CD4-positive, alpha-beta T cell (primary cell): ENCODE data around the gene PSMB2. TPM values are rescaled to one million over a fixed set of nuclear protein-coding genes. Genes with fewer than 3 reads are reported as not detected.
A peak's percentile ranks its signal among the peaks of the same experiment; 100 is the strongest.

ENCODE experiments used
- ATAC-seq: fragments of 200-7000 bp; cut with Tn5 transposase; one replicate; pipeline ENCODE4 v1.10.0; 2022; ENCODE audit warnings: mild to moderate bottlenecking; ENCODE audit not compliant: poor library complexity
- CTCF ChIA-PET: fragments of 350-600 bp; sonication (Branson Sonifier 250); formaldehyde crosslinking; loops from one replicate; lab custom pipeline; 2021; ENCODE audit warnings: antibody characterized with exemption, inconsistent platforms; lab: Charles Lee
- POLR2A ChIA-PET: fragments of 350-600 bp; sonication (Branson Sonifier 250); formaldehyde crosslinking; loops from one replicate; lab custom pipeline; 2021; ENCODE audit warnings: antibody characterized with exemption, inconsistent platforms; lab: Charles Lee
- DNase-seq, 14 experiments: peaks; one replicate each; pipeline ENCODE4 v3.0.0-alpha.2; 2013 to 2020; ENCODE audit warnings: mixed read lengths in 2 of 14
- H3K27ac ChIP-seq, 2 donors: one replicate each; pipeline versions ENCODE4 v1.5.1 to v1.7.0; 2013; ENCODE audit warnings: low read length in 2 of 2, low read depth in 1 of 2, mild to moderate bottlenecking in 1 of 2
- H3K27me3 ChIP-seq, 2 experiments: 1 replicate in 1 of 2; 2 replicates in 1 of 2; pipeline versions ENCODE4 v1.6.1 to v1.7.0; 2013; ENCODE audit warnings: low read length in 2 of 2, control low read depth in 1 of 2, mild to moderate bottlenecking in 1 of 2, moderate library complexity in 1 of 2; ENCODE audit not compliant: insufficient read depth in 2 of 2, control insufficient read depth in 1 of 2
- H3K36me3 ChIP-seq: one replicate; pipeline ENCODE4 v1.6.1; 2013; ENCODE audit warnings: low read length, control low read depth; ENCODE audit not compliant: insufficient read depth
- H3K4me1 ChIP-seq: one replicate; pipeline ENCODE4 v1.6.1; 2013; ENCODE audit warnings: low read length, control low read depth; ENCODE audit not compliant: insufficient read depth
- H3K4me3 ChIP-seq: one replicate; pipeline ENCODE4 v1.5.1; 2013; ENCODE audit warnings: mild to moderate bottlenecking, low read length, moderate library complexity
- H3K9me3 ChIP-seq, 2 experiments: 1 replicate in 1 of 2; 2 replicates in 1 of 2; pipeline versions ENCODE4 v1.6.1 to v1.7.0; 2013; ENCODE audit warnings: low read length in 2 of 2, mild to moderate bottlenecking in 2 of 2, control low read depth in 1 of 2, moderate library complexity in 1 of 2; ENCODE audit not compliant: control insufficient read depth in 1 of 2, insufficient read depth in 1 of 2
- H3K27ac Mint-ChIP-seq: one replicate; pipeline ENCODE4 v1.8.0; 2020; ENCODE audit warnings: mixed read lengths
- H3K27me3 Mint-ChIP-seq: one replicate; pipeline ENCODE4 v1.8.0; 2021; ENCODE audit warnings: mixed read lengths
- H3K36me3 Mint-ChIP-seq: one replicate; pipeline ENCODE4 v1.8.0; 2021; ENCODE audit warnings: low read depth, mixed read lengths
- H3K4me1 Mint-ChIP-seq: one replicate; pipeline ENCODE4 v1.8.0; 2021; ENCODE audit warnings: low read depth, mixed read lengths
- H3K4me3 Mint-ChIP-seq: one replicate; pipeline ENCODE4 v1.8.0; 2020; ENCODE audit warnings: mild to moderate bottlenecking, mixed read lengths
- H3K9me3 Mint-ChIP-seq: one replicate; pipeline ENCODE4 v1.8.0; 2020; ENCODE audit warnings: mixed read lengths
- CTCF ChIP-seq: fragments of 200-600 bp; IDR thresholded peaks from one replicate; pipeline ENCODE4 v1.8.0; 2022; ENCODE audit warnings: antibody characterized with exemption, mild to moderate bottlenecking
- intact Hi-C, 2 experiments: fragments of 100-400 bp; cut with DNase I in 1 of 2; cut with micrococcal nuclease in 1 of 2; formaldehyde crosslinking; loops; one replicate each; pipeline versions ENCODE4 v1.15.1 to v1.9.0; 2023 to 2025; cut with DNase I, micrococcal nuclease
- total RNA-seq, 174 experiments: library from RNA in 2 of 174; stranded (reverse) in 2 of 174; gene quantifications; one replicate each; pipeline ENCODE4 v1.2.3 and lab custom pipeline; 2021 to 2026

Gene PSMB2
- total RNA-seq, 2 experiments from 2014 or later: 34.0 to 35.3 TPM

- H3K9me3 Mint-ChIP-seq: no peaks in the 10 kb centered on the region
- peak overlapping the region; percentile 63 to 73 for H3K27ac ChIP-seq
- peaks cover 15% of the 10 kb centered on the region for H3K4me1 ChIP-seq
- no peak for TF ChIP-seq CTCF
- no peaks in the 10 kb centered on the region for H3K9me3 ChIP-seq
- H3K4me1 Mint-ChIP-seq: peaks cover 53% of the 10 kb centered on the region
- peak overlapping the region; percentile 99 for H3K4me3 Mint-ChIP-seq
- H3K27ac Mint-ChIP-seq: peak overlapping the region; percentile 98
- H3K36me3 ChIP-seq: peaks cover 7% of the 10 kb centered on the region
- peaks cover 0 to 8% of the 10 kb centered on the region in 2 experiments for H3K27me3 ChIP-seq
- ChIA-PET CTCF (no interaction called here), POLR2A (no interaction called here)
- H3K36me3 Mint-ChIP-seq: peaks cover 26% of the 10 kb centered on the region
- DNase-seq (peak in 2 of 14 experiments; percentile 12 to 19), ATAC-seq (no peak)
- intact Hi-C loops: loop anchor here (2.0 to 10.0 kb wide), 5 partner anchors 72 to 824 kb away; partner anchors contain the start of genes C1orf216 (in 2 of the 2), CLSPN (in 1 of the 2), MRPS15 (in 1 of the 2) and SFPQ (in 1 of the 2)
- peaks cover 28% of the 10 kb centered on the region for H3K27me3 Mint-ChIP-seq
- peak overlapping the region; percentile 83 for H3K4me3 ChIP-seq
Observed at GRCh38 chr1:35640380-35641232, 720 bp downstream of the PSMB2 start.

- Histone ChIP-seq H3K9me3 (no peaks in the 10 kb centered on the region), H3K36me3 (peaks cover 33% of the 10 kb centered on the region), H3K4me3 (peak overlapping the region; percentile 39), H3K27ac (peak overlapping the region; percentile 30 to 58), H3K4me1 (peaks cover 12% of the 10 kb centered on the region), H3K27me3 (no peaks in the 10 kb centered on the region)
- intact Hi-C loops: no loop called here
- DNase-seq (peak in 3 of 14 experiments; percentile 58 to 80 (median 64)), ATAC-seq (no peak)
- peaks cover 49% of the 10 kb centered on the region for H3K36me3 Mint-ChIP-seq
- H3K27ac Mint-ChIP-seq: peak overlapping the region; percentile 82
- peaks cover 59% of the 10 kb centered on the region for H3K4me1 Mint-ChIP-seq
- no peaks in the 10 kb centered on the region for H3K9me3 Mint-ChIP-seq
- no peak for TF ChIP-seq CTCF
- H3K27me3 Mint-ChIP-seq: peaks cover 8% of the 10 kb centered on the region
- ChIA-PET CTCF (interaction anchor here (1.2 to 2.1 kb wide), 3 partner anchors 9 to 785 kb away, joined by 3 to 9 read pairs (median 3); no protein-coding TSS in a partner anchor), POLR2A (interaction anchor here (1.2 kb wide), 1 partner anchor 80 kb away, joined by 3 read pairs; the partner anchor contains the start of genes KIAA0319L and NCDN)
- peak overlapping the region; percentile 85 for H3K4me3 Mint-ChIP-seq
Observed at GRCh38 chr1:35637401-35637809, 3.9 kb downstream of the PSMB2 start.

- Histone ChIP-seq H3K4me1 (no peaks in the 10 kb centered on the region), H3K36me3 (peaks cover 70% of the 10 kb centered on the region), H3K9me3 (no peaks in the 10 kb centered on the region), H3K27me3 (no peaks in the 10 kb centered on the region), H3K27ac (no peak overlapping the region), H3K4me3 (no peak overlapping the region)
- POLR2A ChIA-PET: no interaction called here
- no peak overlapping the region for H3K4me3 Mint-ChIP-seq
- ATAC-seq: no peak
- no peak for DNase-seq
- no peak overlapping the region for H3K27ac Mint-ChIP-seq
- no peaks in the 10 kb centered on the region for H3K27me3 Mint-ChIP-seq
- TF ChIP-seq CTCF: no peak
- H3K4me1 Mint-ChIP-seq: peaks cover 42% of the 10 kb centered on the region
- intact Hi-C loops: no loop called here
- CTCF ChIA-PET: no interaction called here
- H3K9me3 Mint-ChIP-seq: no peaks in the 10 kb centered on the region
- peaks cover 74% of the 10 kb centered on the region for H3K36me3 Mint-ChIP-seq
Observed at GRCh38 chr1:35633547-35633946, 7.8 kb downstream of the PSMB2 start.
